ENCODE measurements around the gene SLC6A1. TPM values are rescaled to one million over a fixed set of nuclear protein-coding genes. Genes with fewer than 3 reads are reported as not detected.
"Not testable (repeated sequence)": the region's sequence is repeated elsewhere in the genome, so short reads cannot be mapped to it uniquely, and the experiment has no call there.

SLC6A1 gene
- total RNA-seq, 4 donors from 2014 or later: 0.34 to 0.78 (median 0.46) TPM

- no peaks in the 10 kb centered on the region for H3K4me1 ChIP-seq
- 59% methylated on average over 5 of the region's 5 CpGs for WGBS
- no peak overlapping the region for H3K27ac ChIP-seq (replicated peaks in 1 of 4)
- intact Hi-C loops (cut with DNase I): no loop called here
- no peaks in the 10 kb centered on the region for H3K36me3 ChIP-seq
- no peak for DNase-seq (ENCODE audit: extremely low spot score)
- H3K27me3 ChIP-seq: no peaks in the 10 kb centered on the region
- peaks cover 0 to 12% (median 3%) of the 10 kb centered on the region in 4 donors for H3K9me3 ChIP-seq
- TF ChIP-seq EP300 (IDR thresholded peaks at IDR 0.05) (no peak), POLR2AphosphoS5 (IDR thresholded peaks at IDR 0.05) (no peak), POLR2A (IDR thresholded peaks at IDR 0.05; ENCODE audit: low read depth) (no peak)
- TF ChIP-seq, protein P1, sequence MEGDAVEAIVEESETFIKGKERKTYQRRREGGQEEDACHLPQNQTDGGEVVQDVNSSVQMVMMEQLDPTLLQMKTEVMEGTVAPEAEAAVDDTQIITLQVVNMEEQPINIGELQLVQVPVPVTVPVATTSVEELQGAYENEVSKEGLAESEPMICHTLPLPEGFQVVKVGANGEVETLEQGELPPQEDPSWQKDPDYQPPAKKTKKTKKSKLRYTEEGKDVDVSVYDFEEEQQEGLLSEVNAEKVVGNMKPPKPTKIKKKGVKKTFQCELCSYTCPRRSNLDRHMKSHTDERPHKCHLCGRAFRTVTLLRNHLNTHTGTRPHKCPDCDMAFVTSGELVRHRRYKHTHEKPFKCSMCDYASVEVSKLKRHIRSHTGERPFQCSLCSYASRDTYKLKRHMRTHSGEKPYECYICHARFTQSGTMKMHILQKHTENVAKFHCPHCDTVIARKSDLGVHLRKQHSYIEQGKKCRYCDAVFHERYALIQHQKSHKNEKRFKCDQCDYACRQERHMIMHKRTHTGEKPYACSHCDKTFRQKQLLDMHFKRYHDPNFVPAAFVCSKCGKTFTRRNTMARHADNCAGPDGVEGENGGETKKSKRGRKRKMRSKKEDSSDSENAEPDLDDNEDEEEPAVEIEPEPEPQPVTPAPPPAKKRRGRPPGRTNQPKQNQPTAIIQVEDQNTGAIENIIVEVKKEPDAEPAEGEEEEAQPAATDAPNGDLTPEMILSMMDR (IDR thresholded peaks at IDR 0.05): no peak
- H3K4me3 ChIP-seq: no peak overlapping the region
These were observed 80.1 kb downstream of the SLC6A1 start for GRCh38 chr3:11072631-11073030.

DNA sequence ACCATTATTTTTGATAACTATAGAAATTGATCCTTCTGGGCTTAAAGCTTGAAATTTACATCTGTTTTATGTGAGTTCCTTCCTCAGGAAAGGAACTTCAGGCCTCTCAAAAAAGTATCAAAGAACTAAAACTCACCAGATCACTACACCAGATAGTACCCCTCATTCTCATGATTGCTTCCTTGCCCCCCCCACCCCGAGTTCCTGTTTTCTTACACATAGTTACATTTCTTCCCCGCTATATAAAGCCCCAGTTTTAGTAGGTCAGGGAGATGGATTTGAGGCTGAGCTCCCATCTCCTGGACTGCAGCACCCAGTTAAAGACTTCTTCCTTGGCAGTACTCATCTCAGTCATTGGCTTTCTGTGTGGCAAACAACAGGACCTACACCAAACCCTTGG is 81.5 kb downstream of the SLC6A1 start:
- no peak for DNase-seq (ENCODE audit: extremely low spot score)
- no peaks in the 10 kb centered on the region for H3K27me3 ChIP-seq
- 77% methylated on average over 2 of the region's 2 CpGs for WGBS
- no peaks in the 10 kb centered on the region for H3K4me1 ChIP-seq
- H3K27ac ChIP-seq (replicated peaks in 1 of 4): no peak overlapping the region
- H3K36me3 ChIP-seq: no peaks in the 10 kb centered on the region
- intact Hi-C loops (cut with DNase I): no loop called here
- no peak for TF ChIP-seq EP300 (IDR thresholded peaks at IDR 0.05)
- TF ChIP-seq POLR2A (IDR thresholded peaks at IDR 0.05; ENCODE audit: low read depth): no peak
- no peak for TF ChIP-seq POLR2AphosphoS5 (IDR thresholded peaks at IDR 0.05)
- TF ChIP-seq, protein P1 (IDR thresholded peaks at IDR 0.05): no peak
- peaks cover 0 to 5% (median 0%) of the 10 kb centered on the region in 4 donors for H3K9me3 ChIP-seq
- H3K4me3 ChIP-seq: no peak overlapping the region

GRCh38 chr3:11074451-11074850 is 81.9 kb downstream of the SLC6A1 start:
- H3K27ac ChIP-seq (replicated peaks in 1 of 4): no peak overlapping the region
- no peaks in the 10 kb centered on the region for H3K4me1 ChIP-seq
- no peaks in the 10 kb centered on the region for H3K36me3 ChIP-seq
- H3K4me3 ChIP-seq: no peak overlapping the region
- TF ChIP-seq, protein P1 (IDR thresholded peaks at IDR 0.05): no peak
- no peak for TF ChIP-seq POLR2AphosphoS5 (IDR thresholded peaks at IDR 0.05)
- TF ChIP-seq EP300 (IDR thresholded peaks at IDR 0.05): no peak
- no peak for TF ChIP-seq POLR2A (IDR thresholded peaks at IDR 0.05; ENCODE audit: low read depth)
- intact Hi-C loops (cut with DNase I): no loop called here
- no peak for DNase-seq (ENCODE audit: extremely low spot score)
- H3K9me3 ChIP-seq: peaks cover 0 to 5% (median 0%) of the 10 kb centered on the region in 4 donors
- H3K27me3 ChIP-seq: no peaks in the 10 kb centered on the region
- 90% methylated on average over 3 of the region's 3 CpGs for WGBS

- 100% methylated on average over 2 of the region's 2 CpGs for WGBS
These were observed 82.6 kb downstream of the SLC6A1 start for GRCh38 chr3:11075122-11075521.

GRCh38 chr3:11076711-11077110 is 84.2 kb downstream of the SLC6A1 start:
- intact Hi-C loops (cut with DNase I): no loop called here
- WGBS: 69% methylated on average over 6 of the region's 6 CpGs
- no peak overlapping the region for H3K4me3 ChIP-seq
- TF ChIP-seq POLR2AphosphoS5 (IDR thresholded peaks at IDR 0.05) (no peak), POLR2A (IDR thresholded peaks at IDR 0.05; ENCODE audit: low read depth) (no peak), EP300 (IDR thresholded peaks at IDR 0.05) (no peak)
- TF ChIP-seq, protein P1 (IDR thresholded peaks at IDR 0.05): no peak
- no peaks in the 10 kb centered on the region for H3K9me3 ChIP-seq
- DNase-seq (ENCODE audit: extremely low spot score): no peak
- H3K36me3 ChIP-seq: no peaks in the 10 kb centered on the region
- H3K4me1 ChIP-seq: no peaks in the 10 kb centered on the region
- no peaks in the 10 kb centered on the region for H3K27me3 ChIP-seq
- no peak overlapping the region for H3K27ac ChIP-seq (replicated peaks in 1 of 4)

More at GRCh38 chr3:11075122-11075521, 82.6 kb downstream of the SLC6A1 start:
- H3K4me3 ChIP-seq; DNase-seq (ENCODE audit: extremely low spot score); H3K9me3 ChIP-seq; H3K36me3 ChIP-seq; H3K27me3 ChIP-seq; H3K27ac ChIP-seq (replicated peaks in 1 of 4); H3K4me1 ChIP-seq; intact Hi-C loops (cut with DNase I): not testable (repeated sequence)
